CD14-positive monocyte (primary cell): ENCODE results near the gene MAP2K5. TPM values are rescaled to one million over a fixed set of nuclear protein-coding genes. Genes with fewer than 3 reads are reported as not detected.

ENCODE experiments used
- DNase-seq, 3 donors: peaks; one replicate each; pipeline ENCODE4 v3.0.0-alpha.2; 2011 to 2022
- H2AFZ ChIP-seq: 2 replicates; pipeline ENCODE4 v1.6.0; 2012; ENCODE audit warnings: mild to moderate bottlenecking, low read depth, low read length, inconsistent platforms; ENCODE audit not compliant: insufficient read depth, poor library complexity, severe bottlenecking
- H3K27ac ChIP-seq, 2 donors: 1 replicate in 1 of 2; 2 replicates in 1 of 2; pipeline ENCODE4 v1.5.1; 2012 to 2013; ENCODE audit warnings: low read length in 2 of 2, control low read depth in 1 of 2, inconsistent platforms in 1 of 2, low read depth in 1 of 2, mild to moderate bottlenecking in 1 of 2
- H3K27me3 ChIP-seq, 2 donors: one replicate each; pipeline versions ENCODE4 v1.6.0 to v1.6.1; 2011 to 2013; ENCODE audit warnings: low read length in 2 of 2; ENCODE audit not compliant: control insufficient read depth in 2 of 2, insufficient read depth in 2 of 2
- H3K36me3 ChIP-seq, 2 donors: replicated peaks in 1 of 2; 1 replicate in 1 of 2; 2 replicates in 1 of 2; pipeline versions ENCODE4 v1.5.1 to v1.6.1; 2012 to 2013; ENCODE audit warnings: low read length in 2 of 2, control low read depth in 1 of 2, inconsistent platforms in 1 of 2, mild to moderate bottlenecking in 1 of 2; ENCODE audit not compliant: insufficient read depth in 2 of 2, control insufficient read depth in 1 of 2
- H3K4me1 ChIP-seq, 2 donors: 1 replicate in 1 of 2; 2 replicates in 1 of 2; pipeline versions ENCODE4 v1.5.1 to v1.6.1; 2012 to 2013; ENCODE audit warnings: low read length in 2 of 2, control low read depth in 1 of 2, inconsistent platforms in 1 of 2, mild to moderate bottlenecking in 1 of 2, moderate library complexity in 1 of 2; ENCODE audit not compliant: insufficient read depth in 2 of 2, control insufficient read depth in 1 of 2
- H3K4me2 ChIP-seq: replicated peaks from 2 replicates; pipeline ENCODE3; 2012; ENCODE audit warnings: low read length, moderate library complexity, mild to moderate bottlenecking; ENCODE audit not compliant: poor library complexity, severe bottlenecking; ENCODE audit errors: extremely low read depth
- H3K4me3 ChIP-seq, 3 experiments: fragments of 200-600 bp in 1 of 3; sonication (generic) in 1 of 3; replicated peaks in 1 of 3; 1 replicate in 2 of 3; 2 replicates in 1 of 3; pipeline ENCODE4 v1.5.1; 2011 to 2013; ENCODE audit warnings: low read length in 3 of 3, mild to moderate bottlenecking in 3 of 3, control low read depth in 2 of 3, low read depth in 2 of 3, inconsistent platforms in 1 of 3, moderate library complexity in 1 of 3
- H3K79me2 ChIP-seq: 2 replicates; pipeline ENCODE4 v1.6.0; 2012; ENCODE audit warnings: mild to moderate bottlenecking, control low read depth, inconsistent platforms, low read length, moderate library complexity; ENCODE audit not compliant: insufficient read depth
- H3K9ac ChIP-seq: 2 replicates; pipeline ENCODE4 v1.6.0; 2017; ENCODE audit warnings: low read length, mild to moderate bottlenecking; ENCODE audit not compliant: insufficient read depth, poor library complexity, severe bottlenecking
- H3K9me3 ChIP-seq, 2 donors: replicated peaks in 1 of 2; 1 replicate in 1 of 2; 2 replicates in 1 of 2; pipeline versions ENCODE4 v1.5.1 to v1.6.1; 2012 to 2013; ENCODE audit warnings: low read length in 2 of 2, control low read depth in 1 of 2; ENCODE audit not compliant: control insufficient read depth in 1 of 2, insufficient read depth in 1 of 2
- H4K20me1 ChIP-seq: 2 replicates; pipeline ENCODE4 v1.6.0; 2012; ENCODE audit warnings: mild to moderate bottlenecking, low read length, control low read depth, moderate library complexity; ENCODE audit not compliant: insufficient read depth
- H3K27ac Mint-ChIP-seq, 7 donors: one replicate each; pipeline ENCODE4 v1.8.0; 2020; ENCODE audit warnings: mild to moderate bottlenecking in 7 of 7, mixed read lengths in 7 of 7, moderate library complexity in 6 of 7, inconsistent platforms in 2 of 7
- H3K27me3 Mint-ChIP-seq, 3 donors: one replicate each; pipeline ENCODE4 v1.8.0; 2021 to 2022; ENCODE audit warnings: low read depth in 3 of 3, mild to moderate bottlenecking in 3 of 3, mixed read lengths in 3 of 3, moderate library complexity in 3 of 3, inconsistent platforms in 1 of 3
- H3K36me3 Mint-ChIP-seq, 2 donors: one replicate each; pipeline ENCODE4 v1.8.0; 2020; ENCODE audit warnings: mixed read lengths in 2 of 2, inconsistent platforms in 1 of 2, mild to moderate bottlenecking in 1 of 2
- H3K4me1 Mint-ChIP-seq: one replicate; pipeline ENCODE4 v1.8.0; 2020; ENCODE audit warnings: mild to moderate bottlenecking, mixed read lengths
- H3K4me3 Mint-ChIP-seq, 2 donors: one replicate each; pipeline ENCODE4 v1.8.0; 2020; ENCODE audit warnings: mild to moderate bottlenecking in 2 of 2, mixed read lengths in 2 of 2, moderate library complexity in 1 of 2
- H3K9me3 Mint-ChIP-seq, 7 donors: one replicate each; pipeline ENCODE4 v1.8.0; 2020 to 2022; ENCODE audit warnings: mixed read lengths in 7 of 7, mild to moderate bottlenecking in 6 of 7, moderate library complexity in 6 of 7, inconsistent platforms in 2 of 7
- WGBS: methylation state at CpG from one replicate; pipeline ENCODE4 v1.1.5; 2013; ENCODE audit warnings: missing lambda C conversion rate; ENCODE audit not compliant: insufficient coverage; 5-methylcytosine and 5-hydroxymethylcytosine counted together
- intact Hi-C, 2 donors: fragments of 100-400 bp; cut with micrococcal nuclease; formaldehyde crosslinking; loops; one replicate each; pipeline versions ENCODE4 v1.15.0 to v1.15.1; 2023
- polyA plus RNA-seq, 3 donors: library from polyadenylated mRNA; depleted of rRNA in 1 of 3; unstranded in 2 of 3; stranded (reverse) in 1 of 3; fragments of 300-500 nt in 2 of 3; fragments of >200 nt in 1 of 3; fragmentation: Illumina TruSeq in 2 of 3; gene quantifications; 1 replicate in 2 of 3; 2 replicates in 1 of 3; pipeline ENCODE4 v1.2.3, GENCODE V29; 2012 to 2021
- TF ChIP-seq, protein P1 (sequence below): fragments of 200-600 bp; IDR thresholded peaks from one replicate; pipeline ENCODE4 v1.8.0; 2022; ENCODE audit warnings: antibody characterized with exemption, mild to moderate bottlenecking

The MAP2K5 gene
- polyA plus RNA-seq, 3 donors: 10.2 to 11.3 (median 10.6) TPM

DNA sequence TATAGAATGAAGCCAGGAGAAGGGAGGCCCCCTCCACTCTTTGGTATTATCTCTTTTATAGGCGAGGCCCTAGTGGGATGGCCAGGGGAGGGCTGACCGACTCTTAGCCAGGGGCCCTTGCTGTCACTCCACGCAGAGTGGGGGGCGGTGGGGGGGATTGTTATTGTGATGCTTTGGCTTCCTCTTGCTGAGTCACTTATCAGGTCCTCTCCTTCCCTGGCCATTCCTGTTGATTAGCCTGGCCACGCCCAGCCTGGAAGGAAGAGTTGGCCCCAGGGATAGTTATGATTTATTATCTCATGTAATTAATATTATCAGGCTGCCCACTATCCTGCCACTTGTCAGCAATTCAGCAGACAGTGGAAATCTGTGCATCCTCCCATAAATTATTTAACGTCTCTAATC, 257.3 kb downstream of the MAP2K5 start:
- Mint-ChIP-seq H3K27ac (no peak overlapping the region), H3K27me3 (peaks cover 0 to 5% (median 0%) of the 10 kb centered on the region in 3 donors), H3K4me3 (no peak overlapping the region), H3K9me3 (peaks cover 3 to 8% (median 6%) of the 10 kb centered on the region in 7 donors), H3K36me3 (peaks cover 18 to 26% of the 10 kb centered on the region in 2 donors), H3K4me1 (no peaks in the 10 kb centered on the region)
- H3K4me1 ChIP-seq: no peaks in the 10 kb centered on the region
- no peaks in the 10 kb centered on the region for H4K20me1 ChIP-seq
- DNase-seq: no peak
- H3K27ac ChIP-seq: no peak overlapping the region
- TF ChIP-seq, protein P1, sequence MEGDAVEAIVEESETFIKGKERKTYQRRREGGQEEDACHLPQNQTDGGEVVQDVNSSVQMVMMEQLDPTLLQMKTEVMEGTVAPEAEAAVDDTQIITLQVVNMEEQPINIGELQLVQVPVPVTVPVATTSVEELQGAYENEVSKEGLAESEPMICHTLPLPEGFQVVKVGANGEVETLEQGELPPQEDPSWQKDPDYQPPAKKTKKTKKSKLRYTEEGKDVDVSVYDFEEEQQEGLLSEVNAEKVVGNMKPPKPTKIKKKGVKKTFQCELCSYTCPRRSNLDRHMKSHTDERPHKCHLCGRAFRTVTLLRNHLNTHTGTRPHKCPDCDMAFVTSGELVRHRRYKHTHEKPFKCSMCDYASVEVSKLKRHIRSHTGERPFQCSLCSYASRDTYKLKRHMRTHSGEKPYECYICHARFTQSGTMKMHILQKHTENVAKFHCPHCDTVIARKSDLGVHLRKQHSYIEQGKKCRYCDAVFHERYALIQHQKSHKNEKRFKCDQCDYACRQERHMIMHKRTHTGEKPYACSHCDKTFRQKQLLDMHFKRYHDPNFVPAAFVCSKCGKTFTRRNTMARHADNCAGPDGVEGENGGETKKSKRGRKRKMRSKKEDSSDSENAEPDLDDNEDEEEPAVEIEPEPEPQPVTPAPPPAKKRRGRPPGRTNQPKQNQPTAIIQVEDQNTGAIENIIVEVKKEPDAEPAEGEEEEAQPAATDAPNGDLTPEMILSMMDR: no peak
- H2AFZ ChIP-seq: no peak overlapping the region
- no peak overlapping the region for H3K4me2 ChIP-seq
- H3K27me3 ChIP-seq: no peaks in the 10 kb centered on the region
- intact Hi-C loops: no loop called here
- no peaks in the 10 kb centered on the region for H3K79me2 ChIP-seq
- WGBS: 100% methylated on average over 1 of the region's 6 CpGs
- no peaks in the 10 kb centered on the region for H3K36me3 ChIP-seq
- no peak overlapping the region for H3K9ac ChIP-seq
- H3K4me3 ChIP-seq: no peak overlapping the region
- H3K9me3 ChIP-seq: peaks cover 0 to 2% of the 10 kb centered on the region in 2 donors

DNA sequence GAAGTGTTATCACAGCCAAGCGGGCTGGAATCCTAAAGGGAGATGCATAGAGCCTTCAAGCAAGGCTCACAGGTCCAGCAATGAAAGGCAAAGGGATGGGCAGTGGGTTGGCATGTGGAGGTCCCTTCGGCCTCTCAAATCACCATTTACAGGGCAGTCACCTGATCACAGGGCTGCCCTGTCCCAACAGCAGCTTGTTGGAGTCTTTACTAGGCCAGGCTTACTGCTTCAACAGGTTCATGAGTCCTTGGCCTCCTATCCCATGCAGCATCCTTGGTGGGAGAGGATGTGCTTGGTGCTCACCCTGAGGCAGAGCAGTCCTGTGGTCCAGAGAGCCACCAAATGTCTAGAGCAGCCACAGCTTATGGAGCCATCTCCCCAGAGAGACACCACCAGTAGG, 258.6 kb downstream of the MAP2K5 start:
- Histone ChIP-seq H3K27ac (no peak overlapping the region), H2AFZ (no peak overlapping the region), H3K79me2 (no peaks in the 10 kb centered on the region), H3K4me1 (no peaks in the 10 kb centered on the region), H3K27me3 (no peaks in the 10 kb centered on the region), H3K4me3 (no peak overlapping the region), H3K36me3 (no peaks in the 10 kb centered on the region), H3K9ac (no peak overlapping the region), H3K9me3 (no peaks in the 10 kb centered on the region), H4K20me1 (no peaks in the 10 kb centered on the region), H3K4me2 (no peak overlapping the region)
- no peak overlapping the region for H3K4me3 Mint-ChIP-seq
- 100% methylated on average over 2 of the region's 2 CpGs for WGBS
- H3K36me3 Mint-ChIP-seq: peaks cover 13 to 22% of the 10 kb centered on the region in 2 donors
- no peak overlapping the region for H3K27ac Mint-ChIP-seq
- TF ChIP-seq, protein P1: no peak
- H3K9me3 Mint-ChIP-seq: peaks cover 0 to 1% (median 0%) of the 10 kb centered on the region in 7 donors
- no peaks in the 10 kb centered on the region for H3K4me1 Mint-ChIP-seq
- intact Hi-C loops: no loop called here
- peaks cover 0 to 5% (median 0%) of the 10 kb centered on the region in 3 donors for H3K27me3 Mint-ChIP-seq
- no peak for DNase-seq
